IMR-90 (cell line): ENCODE results near the gene CIBAR2. TPM values are rescaled to one million over a fixed set of nuclear protein-coding genes. Genes with fewer than 3 reads are reported as not detected.

ENCODE experiments used
- ATAC-seq: fragments of 200-7000 bp; cut with Tn5 transposase; 2 replicates; pipeline ENCODE4 v1.9.1; 2020; ENCODE audit warnings: low read depth, mild to moderate bottlenecking, moderate library complexity
- BruUV-seq: library from RNA; stranded (reverse); fragments of 400-500 nt; replicated peaks from 2 replicates; lab custom pipeline; 2021; lab: Mats Ljungman, UMichigan
- CTCF ChIA-PET: fragments of 300-600 bp; formaldehyde crosslinking; extraction: SDS; loops from one replicate; lab custom pipeline; 2021; ENCODE audit warnings: antibody characterized with exemption; lab: Yijun Ruan, JAX
- POLR2A ChIA-PET: fragments of 300-600 bp; sonication (Branson Sonifier 250); formaldehyde crosslinking; loops from one replicate; lab custom pipeline; 2022; ENCODE audit warnings: antibody characterized with exemption; ENCODE audit not compliant: unreplicated experiment; lab: Charles Lee
- DNase-seq: peaks from one replicate; pipeline ENCODE4 v3.0.0; 2013
- H2AFZ ChIP-seq: replicated peaks from 2 replicates; pipeline ENCODE3; 2013; ENCODE audit warnings: low read length, mild to moderate bottlenecking; ENCODE audit not compliant: poor library complexity
- H2AK5ac ChIP-seq: 2 replicates; pipeline ENCODE4 v1.6.1; 2013; ENCODE audit warnings: low read depth, low read length, inconsistent platforms
- H2AK9ac ChIP-seq: replicated peaks from 2 replicates; pipeline ENCODE3; 2013; ENCODE audit warnings: mild to moderate bottlenecking, low read depth, low read length, moderate library complexity; ENCODE audit not compliant: poor library complexity
- H2BK120ac ChIP-seq: 2 replicates; pipeline ENCODE4 v1.6.1; 2013; ENCODE audit warnings: low read depth, low read length, inconsistent platforms
- H2BK15ac ChIP-seq: 3 replicates; pipeline ENCODE4 v1.6.1; 2013; ENCODE audit warnings: low read depth, low read length, inconsistent platforms
- H2BK20ac ChIP-seq: 2 replicates; pipeline ENCODE4 v1.6.1; 2013; ENCODE audit warnings: low read depth, mild to moderate bottlenecking, inconsistent platforms, low read length, moderate library complexity
- H2BK5ac ChIP-seq: 2 replicates; pipeline ENCODE4 v1.6.1; 2013; ENCODE audit warnings: mild to moderate bottlenecking, low read depth, low read length, inconsistent platforms; ENCODE audit not compliant: poor library complexity, severe bottlenecking
- H3K14ac ChIP-seq: replicated peaks from 2 replicates; pipeline ENCODE4 v1.6.1; 2013; ENCODE audit warnings: low read depth, low read length, inconsistent platforms
- H3K18ac ChIP-seq: 2 replicates; pipeline ENCODE4 v1.6.1; 2013; ENCODE audit warnings: low read depth, low read length, control low read depth
- H3K23ac ChIP-seq: 2 replicates; pipeline ENCODE4 v1.6.1; 2013; ENCODE audit warnings: low read depth, low read length, inconsistent platforms
- H3K27ac ChIP-seq: 2 replicates; pipeline ENCODE4 v1.5.1; 2013; ENCODE audit warnings: mild to moderate bottlenecking, control low read depth, low read length; ENCODE audit not compliant: insufficient read depth
- H3K27me3 ChIP-seq: 2 replicates; pipeline ENCODE4 v1.6.1; 2013; ENCODE audit warnings: low read length; ENCODE audit not compliant: control insufficient read depth, insufficient read depth
- H3K36me3 ChIP-seq: 2 replicates; pipeline ENCODE4 v1.6.1; 2013; ENCODE audit warnings: low read length, mixed read lengths; ENCODE audit not compliant: control insufficient read depth, insufficient read depth
- H3K4ac ChIP-seq: 2 replicates; pipeline ENCODE4 v1.6.1; 2013; ENCODE audit warnings: low read depth, low read length, inconsistent platforms
- H3K4me1 ChIP-seq: 2 replicates; pipeline ENCODE4 v1.6.1; 2013; ENCODE audit warnings: low read length, mixed read lengths; ENCODE audit not compliant: control insufficient read depth, insufficient read depth
- H3K4me2 ChIP-seq: 2 replicates; pipeline ENCODE4 v1.6.1; 2013; ENCODE audit warnings: low read depth, mild to moderate bottlenecking, control low read depth, low read length, moderate library complexity
- H3K4me3 ChIP-seq: 2 replicates; pipeline ENCODE4 v1.5.1; 2013; ENCODE audit warnings: low read depth, mild to moderate bottlenecking, control low read depth, low read length, moderate library complexity; ENCODE audit not compliant: insufficient read depth
- H3K56ac ChIP-seq: 2 replicates; pipeline ENCODE4 v1.6.1; 2013; ENCODE audit warnings: low read length, inconsistent platforms; ENCODE audit not compliant: insufficient read depth; ENCODE audit errors: extremely low read depth
- H3K79me1 ChIP-seq, 2 experiments: 2 replicates each; pipeline ENCODE4 v1.6.1; 2013; ENCODE audit warnings: low read length in 2 of 2, inconsistent platforms in 1 of 2, low read depth in 1 of 2
- H3K9ac ChIP-seq: 2 replicates; pipeline ENCODE4 v1.6.1; 2013; ENCODE audit warnings: low read depth, low read length, control low read depth
- H3K9me1 ChIP-seq: 2 replicates; pipeline ENCODE4 v1.6.1; 2013; ENCODE audit warnings: low read length, inconsistent platforms; ENCODE audit not compliant: insufficient read depth
- H3K9me3 ChIP-seq: 2 replicates; pipeline ENCODE4 v1.6.1; 2013; ENCODE audit warnings: low read length; ENCODE audit not compliant: control insufficient read depth, insufficient read depth
- H4K20me1 ChIP-seq: 2 replicates; pipeline ENCODE4 v1.6.1; 2013; ENCODE audit warnings: low read length, inconsistent platforms; ENCODE audit not compliant: insufficient read depth
- H4K5ac ChIP-seq: 2 replicates; pipeline ENCODE4 v1.6.1; 2013; ENCODE audit warnings: mild to moderate bottlenecking, low read depth, low read length, control low read depth
- H4K8ac ChIP-seq, 2 experiments: 2 replicates each; pipeline ENCODE4 v1.6.1; 2013; ENCODE audit warnings: low read depth in 2 of 2, low read length in 2 of 2, control low read depth in 1 of 2, inconsistent platforms in 1 of 2
- H4K91ac ChIP-seq: 2 replicates; pipeline ENCODE4 v1.6.1; 2013; ENCODE audit warnings: low read depth, low read length, inconsistent platforms; ENCODE audit not compliant: insufficient read depth
- BHLHE40 ChIP-seq: fragments of 150-350 bp; IDR thresholded peaks from 2 replicates; pipeline ENCODE4 v1.6.1; 2016; ENCODE audit warnings: mild to moderate bottlenecking, low read depth, low read length
- CEBPB ChIP-seq: IDR thresholded peaks from 2 replicates; pipeline ENCODE4 v1.6.1; 2012; ENCODE audit warnings: low read depth, low read length, improper control_type of control experiment
- CHD1 ChIP-seq: IDR thresholded peaks from 2 replicates; pipeline ENCODE4 v1.6.1; 2012; ENCODE audit warnings: low read depth, low read length, improper control_type of control experiment
- CTCF ChIP-seq: conservative IDR thresholded peaks from 2 replicates; pipeline ENCODE4 v1.5.1; 2012; ENCODE audit warnings: mild to moderate bottlenecking, low read depth, low read length, improper control_type of control experiment
- ELK1 ChIP-seq: fragments of 150-350 bp; IDR thresholded peaks from 2 replicates; pipeline ENCODE4 v1.6.1; 2016; ENCODE audit warnings: low read depth, mild to moderate bottlenecking, low read length, moderate library complexity, borderline replicate concordance
- FOS ChIP-seq: fragments of 150-350 bp; IDR thresholded peaks from 2 replicates; pipeline ENCODE4 v1.6.1; 2016; ENCODE audit warnings: low read depth, low read length
- MAFK ChIP-seq: IDR thresholded peaks from 2 replicates; pipeline ENCODE4 v1.6.1; 2012; ENCODE audit warnings: low read depth, low read length, improper control_type of control experiment
- MAZ ChIP-seq: IDR thresholded peaks from 2 replicates; pipeline ENCODE4 v1.6.1; 2012; ENCODE audit warnings: low read depth, mild to moderate bottlenecking, low read length, improper control_type of control experiment, moderate library complexity, borderline replicate concordance
- MXI1 ChIP-seq: IDR thresholded peaks from 2 replicates; pipeline ENCODE4 v1.6.1; 2012; ENCODE audit warnings: low read depth, mild to moderate bottlenecking, low read length, moderate library complexity, borderline replicate concordance
- NFE2L2 ChIP-seq: fragments of 150-350 bp; IDR thresholded peaks from 2 replicates; pipeline ENCODE4 v1.6.1; 2016; ENCODE audit warnings: low read depth, mild to moderate bottlenecking, low read length
- POLR2A ChIP-seq: IDR thresholded peaks from 2 replicates; pipeline ENCODE4 v1.6.1; 2012; ENCODE audit warnings: mild to moderate bottlenecking, low read depth, low read length
- RAD21 ChIP-seq: IDR thresholded peaks from 2 replicates; pipeline ENCODE4 v1.6.1; 2012; ENCODE audit warnings: low read length, improper control_type of control experiment
- RCOR1 ChIP-seq: IDR thresholded peaks from 2 replicates; pipeline ENCODE4 v1.6.1; 2012; ENCODE audit warnings: mild to moderate bottlenecking, low read length, improper control_type of control experiment; ENCODE audit not compliant: insufficient replicate concordance
- RFX5 ChIP-seq: IDR thresholded peaks from 2 replicates; pipeline ENCODE4 v1.8.0; 2012; ENCODE audit warnings: low read depth, mild to moderate bottlenecking, low read length, moderate library complexity
- SMC3 ChIP-seq: fragments of 150-350 bp; IDR thresholded peaks from 2 replicates; pipeline ENCODE4 v1.6.1; 2016; ENCODE audit warnings: low read depth, mild to moderate bottlenecking, antibody characterized with exemption, low read length, moderate library complexity
- USF2 ChIP-seq: fragments of 150-350 bp; IDR thresholded peaks from 2 replicates; pipeline ENCODE4 v1.6.1; 2017; ENCODE audit warnings: mild to moderate bottlenecking, antibody characterized with exemption, low read length, low read depth
- WGBS, 2 experiments: methylation state at CpG; one replicate each; pipeline versions ENCODE4 v1.1.5 to v1.1.7; 2013; ENCODE audit warnings: missing lambda C conversion rate in 2 of 2; ENCODE audit not compliant: insufficient read length in 1 of 2; ENCODE audit errors: extremely low coverage in 2 of 2; 5-methylcytosine and 5-hydroxymethylcytosine counted together
- dilution Hi-C: fragments of 300-500 bp; cut with HindIII; formaldehyde crosslinking; loops from one replicate; pipeline ENCODE4 v1.14.3; 2018; ENCODE audit warnings: low sequenced_read_pairs; ENCODE audit not compliant: unreplicated experiment
- in situ Hi-C: fragments of 300-500 bp; cut with MboI; formaldehyde crosslinking; loops from 3 replicates; pipeline ENCODE4 v1.14.3; 2019; ENCODE audit warnings: low sequenced_read_pairs, inconsistent platforms, mixed read lengths
- intact Hi-C: fragments of 100-400 bp; cut with micrococcal nuclease; formaldehyde crosslinking; loops from 2 replicates; pipeline ENCODE4 v1.10.0; 2022
- polyA plus RNA-seq, 3 experiments: library from polyadenylated mRNA; depleted of rRNA; stranded (reverse); fragments of >200 nt; gene quantifications; 2 replicates each; pipeline ENCODE4 v1.2.3, GENCODE V29; 2012; ENCODE audit warnings: low replicate concordance in 1 of 3
- total RNA-seq: library from RNA; depleted of rRNA; stranded (reverse); fragments of >200 nt; gene quantifications from 2 replicates; pipeline ENCODE4 v1.2.3, GENCODE V29; 2012

Gene CIBAR2
- total and polyA plus RNA-seq, 2 of the 4 experiments (the other 2 are of a cell fraction) = 0.18 to 0.24 TPM

- H4K20me1 ChIP-seq = peaks cover 21% of the 10 kb centered on the region
- intact Hi-C loops = no loop called here
Observed at GRCh38 chr16:85058909-85059308, 53.4 kb downstream of the CIBAR2 start.

More at GRCh38 chr16:85058909-85059308, 53.4 kb downstream of the CIBAR2 start:
- no peak overlapping the region for H2AK5ac ChIP-seq
- no peak overlapping the region for H2BK15ac ChIP-seq
- no peaks in the 10 kb centered on the region for H3K27me3 ChIP-seq
- H4K91ac ChIP-seq = no peak overlapping the region
- H2BK20ac ChIP-seq = no peak overlapping the region
- ChIA-PET CTCF (no interaction called here), POLR2A (no interaction called here)
- dilution Hi-C loops = no loop called here
- no peak overlapping the region for H2BK120ac ChIP-seq
- H3K9me1 ChIP-seq = peaks cover 7% of the 10 kb centered on the region
- H4K5ac ChIP-seq = no peak overlapping the region
- H2AFZ ChIP-seq = no peak overlapping the region
- no peak overlapping the region for H3K18ac ChIP-seq
- H2AK9ac ChIP-seq = no peak overlapping the region
- H3K4ac ChIP-seq = no peak overlapping the region
- peaks cover 9 to 25% of the 10 kb centered on the region in 2 experiments; a peak in 3 of 4 replicates for H3K79me1 ChIP-seq
- no peak overlapping the region for H3K4me3 ChIP-seq
- H3K9me3 ChIP-seq = no peaks in the 10 kb centered on the region
- H3K27ac ChIP-seq = no peak overlapping the region
- WGBS, 2 experiments = no CpG with 5 or more reads among the region's 4 CpGs
- ATAC-seq (no peak), DNase-seq (no peak)
- no peaks in the 10 kb centered on the region for H3K36me3 ChIP-seq
- H3K23ac ChIP-seq = no peak overlapping the region
- H3K4me1 ChIP-seq = peaks cover 8% of the 10 kb centered on the region
- H3K14ac ChIP-seq = no peak overlapping the region
- H2BK5ac ChIP-seq = no peak overlapping the region
- BruUV-seq = no TSS peak
- TF ChIP-seq MAFK = no peak
- TF ChIP-seq MXI1 = no peak
- no peak for TF ChIP-seq CHD1
- TF ChIP-seq RFX5 = no peak
- TF ChIP-seq FOS = no peak
- TF ChIP-seq CTCF = no peak
- no peak for TF ChIP-seq RCOR1
- no peak for TF ChIP-seq CEBPB
- no peak for TF ChIP-seq NFE2L2
- TF ChIP-seq ELK1 = no peak
- no peak for TF ChIP-seq RAD21
- TF ChIP-seq POLR2A = no peak
- TF ChIP-seq USF2 = no peak
- TF ChIP-seq SMC3 = no peak
- no peak for TF ChIP-seq MAZ
- no peak for TF ChIP-seq BHLHE40
- no peak overlapping the region for H4K8ac ChIP-seq
- H3K4me2 ChIP-seq = no peak overlapping the region
- H3K56ac ChIP-seq = no peak overlapping the region
- in situ Hi-C loops = no loop called here
- no peak overlapping the region for H3K9ac ChIP-seq
